Endothelial cell of umbilical vein (primary cell): ENCODE data around the gene PARP1. TPM values are rescaled to one million over a fixed set of nuclear protein-coding genes. Genes with fewer than 3 reads are reported as not detected.

Experiments
- BruUV-seq: library from RNA; stranded (reverse); fragments of 400-500 nt; replicated peaks from 2 replicates; lab custom pipeline; 2021; lab: Mats Ljungman, UMichigan
- CTCF ChIA-PET: fragments of 300-600, 350-600 bp; sonication (Branson Sonifier 250); formaldehyde crosslinking; loops from one replicate; lab custom pipeline; 2021; ENCODE audit warnings: antibody characterized with exemption, inconsistent platforms; lab: Charles Lee
- POLR2A ChIA-PET: fragments of 300-600, 350-600 bp; sonication (Branson Sonifier 250); formaldehyde crosslinking; loops from one replicate; lab custom pipeline; 2021; ENCODE audit warnings: antibody characterized with exemption, inconsistent platforms; lab: Charles Lee
- DNase-seq: peaks from one replicate; pipeline ENCODE4 v3.0.0-alpha.2; 2011; ENCODE audit warnings: low read depth, low spot score
- FAIRE-seq: peaks from 2 replicates; lab custom pipeline; 2011; peaks lifted over from hg19 to GRCh38; lab: Jason Lieb, UNC
- H2AFZ ChIP-seq: 2 replicates; pipeline ENCODE4 v1.6.0; 2012; ENCODE audit warnings: low read depth, low read length, control low read depth, inconsistent platforms
- H3K27ac ChIP-seq: 2 replicates; pipeline ENCODE4 v1.5.1; 2011; ENCODE audit warnings: low read depth, mild to moderate bottlenecking, control low read depth, low read length, moderate library complexity; ENCODE audit not compliant: insufficient read depth
- H3K27me3 ChIP-seq, 2 experiments: 2 replicates each; pipeline versions ENCODE4 v1.6.0 to v1.6.1; 2011; ENCODE audit warnings: low read length in 2 of 2, mixed read lengths in 1 of 2; ENCODE audit not compliant: control insufficient read depth in 2 of 2, insufficient read depth in 2 of 2
- H3K36me3 ChIP-seq, 2 experiments: 2 replicates in 1 of 2; 3 replicates in 1 of 2; pipeline ENCODE4 v1.5.1; 2011; ENCODE audit warnings: low read length in 2 of 2, mild to moderate bottlenecking in 1 of 2, moderate library complexity in 1 of 2; ENCODE audit not compliant: control insufficient read depth in 2 of 2, insufficient read depth in 2 of 2; ENCODE audit errors: extremely low read depth in 1 of 2
- H3K4me1 ChIP-seq: 3 replicates; pipeline ENCODE4 v1.5.1; 2011; ENCODE audit warnings: mild to moderate bottlenecking, low read length; ENCODE audit not compliant: control insufficient read depth, insufficient read depth; ENCODE audit errors: extremely low read depth
- H3K4me2 ChIP-seq: 2 replicates; pipeline ENCODE4 v1.6.1; 2011; ENCODE audit warnings: low read length, control low read depth, mixed read lengths; ENCODE audit not compliant: insufficient read depth
- H3K4me3 ChIP-seq, 3 experiments: fragments of 200-600 bp in 1 of 3; sonication (generic), shearing (Covaris generic) in 1 of 3; replicated peaks in 1 of 3; 2 replicates each; pipeline ENCODE4 v1.5.1; 2011 to 2016; ENCODE audit warnings: control low read depth in 3 of 3, low read length in 3 of 3, mild to moderate bottlenecking in 2 of 3, inconsistent platforms in 1 of 3, low read depth in 1 of 3, moderate library complexity in 1 of 3; ENCODE audit not compliant: insufficient read depth in 1 of 3
- H3K79me2 ChIP-seq: 2 replicates; pipeline ENCODE4 v1.6.0; 2012; ENCODE audit warnings: low read length, inconsistent platforms; ENCODE audit not compliant: control insufficient read depth, insufficient read depth
- H3K9ac ChIP-seq: replicated peaks from 2 replicates; pipeline ENCODE3; 2011; ENCODE audit warnings: low read length, control low read depth; ENCODE audit not compliant: insufficient read depth; ENCODE audit errors: extremely low read depth
- H3K9me1 ChIP-seq: replicated peaks from 3 replicates; pipeline ENCODE4 v1.6.0; 2011; ENCODE audit warnings: mild to moderate bottlenecking, low read length; ENCODE audit not compliant: control insufficient read depth, insufficient read depth; ENCODE audit errors: extremely low read depth
- H3K9me3 ChIP-seq: replicated peaks from 2 replicates; pipeline ENCODE4 v1.5.1; 2012; ENCODE audit warnings: low read length, inconsistent platforms; ENCODE audit not compliant: control insufficient read depth, insufficient read depth
- H4K20me1 ChIP-seq: replicated peaks from 2 replicates; pipeline ENCODE3; 2011; ENCODE audit warnings: mild to moderate bottlenecking, low read length; ENCODE audit not compliant: control insufficient read depth, insufficient read depth; ENCODE audit errors: extremely low read depth
- CTCF ChIP-seq, 2 donors: IDR thresholded peaks; 1 replicate in 1 of 2; 2 replicates in 1 of 2; pipeline ENCODE4 v1.5.1; 2011; ENCODE audit warnings: low read length in 2 of 2, mild to moderate bottlenecking in 2 of 2, moderate library complexity in 2 of 2, control low read depth in 1 of 2, inconsistent platforms in 1 of 2, low read depth in 1 of 2; ENCODE audit not compliant: insufficient read depth in 1 of 2; ENCODE audit errors: extremely low read depth in 1 of 2
- EZH2 ChIP-seq: IDR thresholded peaks from 2 replicates; pipeline ENCODE4 v1.6.1; 2012; ENCODE audit warnings: borderline replicate concordance, low read depth, mild to moderate bottlenecking, moderate library complexity, low read length, inconsistent platforms; ENCODE audit not compliant: severe bottlenecking
- FOS ChIP-seq: IDR thresholded peaks from 2 replicates; pipeline ENCODE4 v1.6.1; 2011; ENCODE audit warnings: mild to moderate bottlenecking, low read length, moderate library complexity, borderline replicate concordance; ENCODE audit not compliant: insufficient read depth
- GATA2 ChIP-seq: IDR thresholded peaks from 2 replicates; pipeline ENCODE4 v1.7.0; 2011; ENCODE audit warnings: low read depth, mild to moderate bottlenecking, moderate library complexity, mixed read lengths, low read length; ENCODE audit not compliant: insufficient read length, insufficient read depth
- JUN ChIP-seq: IDR thresholded peaks from 2 replicates; pipeline ENCODE4 v1.6.1; 2011; ENCODE audit warnings: borderline replicate concordance, low read depth; ENCODE audit not compliant: insufficient read length, insufficient read depth
- MYC ChIP-seq: IDR thresholded peaks from one replicate; pipeline ENCODE4 v1.6.1; 2011; ENCODE audit warnings: mild to moderate bottlenecking, low read depth, low read length
- POLR2A ChIP-seq: IDR thresholded peaks from 2 replicates; pipeline ENCODE4 v1.6.1; 2012; ENCODE audit warnings: low read depth, mild to moderate bottlenecking, control low read depth, low read length
- POLR2AphosphoS5 ChIP-seq: IDR thresholded peaks from 2 replicates; pipeline ENCODE4 v1.6.1; 2012; ENCODE audit warnings: low read depth, mild to moderate bottlenecking, control low read depth, low read length, moderate library complexity; ENCODE audit not compliant: insufficient read depth
- dilution Hi-C: fragments of 300-500 bp; cut with MboI; formaldehyde crosslinking; loops from one replicate; pipeline ENCODE4 v1.15.0; 2019; ENCODE audit warnings: low sequenced_read_pairs; ENCODE audit not compliant: extremely low pct_ligation_motif_present
- intact Hi-C: fragments of 100-400 bp; cut with micrococcal nuclease; formaldehyde crosslinking; loops from one replicate; pipeline ENCODE4 v1.10.0; 2022
- polyA plus RNA-seq, 4 experiments: library from polyadenylated mRNA; depleted of rRNA in 3 of 4; stranded (reverse) in 3 of 4; unstranded in 1 of 4; fragments of >200 nt; gene quantifications; 2 replicates each; pipeline versions ENCODE4 v1.2.1 to v1.2.3, GENCODE V29; 2011 to 2012; ENCODE audit warnings: missing spikeins in 1 of 4
- total RNA-seq: library from RNA; stranded (reverse); gene quantifications from 2 replicates; pipeline ENCODE4 v1.2.3, GENCODE V29; 2021
- TF ChIP-seq, protein P1 (sequence below): IDR thresholded peaks from 2 replicates; pipeline ENCODE4 v1.6.1; 2011; ENCODE audit not compliant: insufficient read depth, insufficient read length

PARP1 gene
- total and polyA plus RNA-seq, 2 donors (not counting 3 experiments of a cell fraction or from before 2014, with no cell fraction given), result 136 to 160 TPM

DNA sequence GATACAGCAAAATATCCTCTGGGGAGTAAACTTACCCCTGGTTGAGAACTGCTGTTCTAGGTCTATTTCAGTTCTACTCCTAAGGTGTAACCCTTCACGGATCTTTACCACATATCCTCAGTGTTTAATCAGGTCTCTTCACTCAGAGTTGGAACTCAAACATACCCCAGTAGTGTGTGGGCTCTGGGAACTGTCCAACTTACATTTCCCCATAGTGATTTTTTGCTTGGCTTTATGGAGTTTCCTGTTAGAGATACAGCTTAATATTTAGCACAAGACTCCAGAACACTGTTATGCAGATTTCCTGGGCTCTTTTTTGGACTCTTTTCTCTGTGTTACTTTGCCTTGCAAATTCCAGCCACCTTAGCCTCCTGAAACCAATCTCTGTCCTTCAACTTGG lies 72.2 kb downstream of the PARP1 start:
- Histone ChIP-seq H2AFZ (no peak overlapping the region), H3K36me3 (no peaks in the 10 kb centered on the region), H3K4me2 (no peak overlapping the region), H3K79me2 (no peaks in the 10 kb centered on the region), H3K9ac (no peak overlapping the region), H3K27ac (no peak overlapping the region), H3K9me3 (no peaks in the 10 kb centered on the region), H3K4me1 (no peaks in the 10 kb centered on the region), H4K20me1 (no peaks in the 10 kb centered on the region), H3K9me1 (no peaks in the 10 kb centered on the region), H3K27me3 (no peaks in the 10 kb centered on the region), H3K4me3 (no peak overlapping the region)
- CTCF ChIA-PET, result no interaction called here
- dilution Hi-C loops, result no loop called here
- FAIRE-seq (no peak), DNase-seq (no peak)
- BruUV-seq, result no TSS peak
- POLR2A ChIA-PET, result no interaction called here
- intact Hi-C loops, result no loop called here
- TF ChIP-seq, protein P1, sequence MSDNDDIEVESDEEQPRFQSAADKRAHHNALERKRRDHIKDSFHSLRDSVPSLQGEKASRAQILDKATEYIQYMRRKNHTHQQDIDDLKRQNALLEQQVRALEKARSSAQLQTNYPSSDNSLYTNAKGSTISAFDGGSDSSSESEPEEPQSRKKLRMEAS, result no peak
- no peak for TF ChIP-seq POLR2A
- no peak for TF ChIP-seq POLR2AphosphoS5
- TF ChIP-seq GATA2, result no peak
- no peak for TF ChIP-seq FOS
- TF ChIP-seq EZH2, result no peak
- TF ChIP-seq JUN, result no peak
- TF ChIP-seq CTCF (IDR thresholded peaks at IDR 0.05; ENCODE audit: extremely low read depth in 1 of 2, insufficient read depth in 1 of 2, low read depth in 1 of 2, low read length in 2 of 2), result no peak
- TF ChIP-seq MYC, result no peak
